SK-N-SH (cell line): Measurements from ENCODE around the gene FAHD1. TPM values are rescaled to one million over a fixed set of nuclear protein-coding genes. Genes with fewer than 3 reads are reported as not detected.

Source experiments
- CTCF ChIA-PET: fragments of 300-600, 350-600 bp; formaldehyde crosslinking; extraction: SDS; loops from one replicate; lab custom pipeline; 2021; lab: Yijun Ruan, JAX
- POLR2A ChIA-PET: fragments of 350-600 bp; sonication (Branson Sonifier 250); formaldehyde crosslinking; extraction: SDS; loops from one replicate; lab custom pipeline; 2020; ENCODE audit warnings: antibody characterized with exemption, inconsistent platforms; lab: Yijun Ruan, JAX
- DNase-seq: peaks from one replicate; pipeline ENCODE4 v3.0.0; 2012
- H2AFZ ChIP-seq: fragments of 200-600 bp; sonication (generic); 2 replicates; pipeline ENCODE4 v1.8.1; 2016; ENCODE audit warnings: antibody characterized with exemption, mild to moderate bottlenecking, low read depth
- H3F3A ChIP-seq: fragments of 200-600 bp; sonication (generic); replicated peaks from 2 replicates; pipeline ENCODE3; 2016; ENCODE audit warnings: antibody characterized with exemption, mild to moderate bottlenecking; ENCODE audit not compliant: insufficient read depth
- H3K27ac ChIP-seq, 2 experiments: fragments of 200-500 bp in 1 of 2; fragments of 200-600 bp in 1 of 2; sonication (Bioruptor generic) in 1 of 2; sonication (generic), shearing (Covaris generic) in 1 of 2; 2 replicates each; pipeline versions ENCODE4 v1.5.1 to v1.6.1; 2014 to 2016; ENCODE audit warnings: low read depth in 2 of 2, inconsistent platforms in 1 of 2, low read length in 1 of 2, mild to moderate bottlenecking in 1 of 2, mixed read lengths in 1 of 2
- H3K27me3 ChIP-seq: fragments of 200-600 bp; sonication (generic), shearing (Covaris generic); 2 replicates; pipeline ENCODE4 v1.6.1; 2016; ENCODE audit warnings: mixed run types; ENCODE audit not compliant: insufficient read depth
- H3K36me3 ChIP-seq, 2 experiments: fragments of 200-500 bp in 1 of 2; fragments of 200-600 bp in 1 of 2; sonication (Bioruptor generic) in 1 of 2; sonication (generic) in 1 of 2; replicated peaks in 1 of 2; 2 replicates each; pipeline versions ENCODE3 to v1.5.1; 2014 to 2016; ENCODE audit warnings: low read length in 1 of 2, mild to moderate bottlenecking in 1 of 2; ENCODE audit not compliant: insufficient read depth in 2 of 2, control insufficient read depth in 1 of 2
- H3K4me1 ChIP-seq, 2 experiments: fragments of 200-500 bp in 1 of 2; fragments of 200-600 bp in 1 of 2; sonication (Bioruptor generic) in 1 of 2; sonication (generic), shearing (Covaris generic) in 1 of 2; 2 replicates each; pipeline versions ENCODE4 v1.5.1 to v1.6.1; 2014 to 2016; ENCODE audit warnings: low read depth in 1 of 2, low read length in 1 of 2, mixed run types in 1 of 2; ENCODE audit not compliant: insufficient read depth in 2 of 2, control insufficient read depth in 1 of 2
- H3K4me2 ChIP-seq: fragments of 200-600 bp; sonication (generic), shearing (Covaris generic); 2 replicates; pipeline ENCODE4 v1.6.1; 2017; ENCODE audit warnings: mixed run types
- H3K4me3 ChIP-seq, 2 experiments: fragments of 200-500 bp in 1 of 2; fragments of 200-600 bp in 1 of 2; sonication (Bioruptor generic) in 1 of 2; sonication (generic), shearing (Covaris generic) in 1 of 2; 2 replicates each; pipeline versions ENCODE4 v1.5.1 to v1.8.1; 2014 to 2016; ENCODE audit warnings: low read depth in 2 of 2, inconsistent platforms in 1 of 2, low read length in 1 of 2, mild to moderate bottlenecking in 1 of 2, mixed read lengths in 1 of 2, moderate library complexity in 1 of 2
- H3K79me2 ChIP-seq: fragments of 200-600 bp; sonication (generic); 2 replicates; pipeline ENCODE4 v1.8.1; 2017; ENCODE audit warnings: mild to moderate bottlenecking; ENCODE audit not compliant: insufficient read depth
- H3K9ac ChIP-seq: fragments of 200-600 bp; sonication (generic); 2 replicates; pipeline ENCODE4 v1.6.1; 2017; ENCODE audit warnings: mixed run types
- H3K9me2 ChIP-seq: fragments of 200-600 bp; sonication (generic); 2 replicates; pipeline ENCODE4 v1.6.1; 2017; ENCODE audit warnings: mixed run types
- H3K9me3 ChIP-seq: fragments of 200-600 bp; sonication (generic); 2 replicates; pipeline ENCODE4 v1.6.1; 2017; ENCODE audit warnings: mixed run types, mild to moderate bottlenecking, moderate library complexity
- H4K20me1 ChIP-seq: fragments of 200-600 bp; sonication (generic); 2 replicates; pipeline ENCODE4 v1.6.1; 2017; ENCODE audit warnings: mild to moderate bottlenecking, mixed run types; ENCODE audit not compliant: insufficient read depth
- CTCF ChIP-seq: fragments of 200-600 bp; sonication (generic); IDR thresholded peaks from 2 replicates; pipeline ENCODE4 v1.6.1; 2017; ENCODE audit warnings: antibody characterized with exemption, mild to moderate bottlenecking, moderate library complexity
- ELF1 ChIP-seq: IDR thresholded peaks from 2 replicates; pipeline ENCODE4 v1.4.0; 2012
- EP300 ChIP-seq, 2 experiments: IDR thresholded peaks; 2 replicates each; pipeline versions ENCODE4 v1.4.0 to v1.6.1; 2012; ENCODE audit warnings: borderline replicate concordance in 1 of 2, low read depth in 1 of 2, low read length in 1 of 2
- EZH2phosphoT487 ChIP-seq: fragments of 200-600 bp; sonication (generic); IDR thresholded peaks from 2 replicates; pipeline ENCODE4 v1.6.1; 2017; ENCODE audit warnings: low read depth, mixed run types, mild to moderate bottlenecking, antibody characterized with exemption, moderate library complexity, borderline replicate concordance
- FOXJ3 ChIP-seq: sonication (generic); formaldehyde crosslinking; IDR thresholded peaks from 2 replicates; pipeline ENCODE4 v1.5.1; 2020; ENCODE audit warnings: mild to moderate bottlenecking, missing genetic modification reagents
- FOXM1 ChIP-seq: IDR thresholded peaks from 2 replicates; pipeline ENCODE4 v1.4.0; 2012; ENCODE audit warnings: low read depth, mild to moderate bottlenecking
- GABPA ChIP-seq: IDR thresholded peaks from 2 replicates; pipeline ENCODE4 v1.4.0; 2012; ENCODE audit warnings: low read depth, mild to moderate bottlenecking
- MAX ChIP-seq: IDR thresholded peaks from 2 replicates; pipeline ENCODE4 v1.4.0; 2012; ENCODE audit warnings: low read depth
- MEF2A ChIP-seq: IDR thresholded peaks from 2 replicates; pipeline ENCODE4 v1.4.0; 2012; ENCODE audit warnings: low read depth, borderline replicate concordance
- MXI1 ChIP-seq: IDR thresholded peaks from 2 replicates; pipeline ENCODE4 v1.6.1; 2012; ENCODE audit warnings: mild to moderate bottlenecking, low read depth, low read length, improper control_type of control experiment
- NFIC ChIP-seq: IDR thresholded peaks from 2 replicates; pipeline ENCODE4 v1.4.0; 2012; ENCODE audit warnings: borderline replicate concordance
- NRF1 ChIP-seq: IDR thresholded peaks from 2 replicates; pipeline ENCODE4 v1.6.1; 2012; ENCODE audit warnings: low read depth, mild to moderate bottlenecking, low read length
- POLR2AphosphoS5 ChIP-seq: IDR thresholded peaks from 2 replicates; pipeline ENCODE4 v1.6.1; 2012; ENCODE audit warnings: low read depth, low read length
- RAD21 ChIP-seq: IDR thresholded peaks from 2 replicates; pipeline ENCODE4 v1.6.1; 2012; ENCODE audit warnings: mild to moderate bottlenecking, low read length
- REST ChIP-seq: IDR thresholded peaks from 2 replicates; pipeline ENCODE4 v1.6.1; 2012; ENCODE audit warnings: mild to moderate bottlenecking, low read depth, low read length, moderate library complexity
- RFX5 ChIP-seq: IDR thresholded peaks from 2 replicates; pipeline ENCODE4 v1.6.1; 2012; ENCODE audit warnings: mild to moderate bottlenecking, improper control_type of control experiment, low read length
- SIN3A ChIP-seq: IDR thresholded peaks from 2 replicates; pipeline ENCODE4 v1.6.1; 2012; ENCODE audit warnings: low read depth, mild to moderate bottlenecking, low read length, moderate library complexity, borderline replicate concordance
- SMC3 ChIP-seq: IDR thresholded peaks from 2 replicates; pipeline ENCODE4 v1.6.1; 2012; ENCODE audit warnings: low read depth, low read length, improper control_type of control experiment
- TAF1 ChIP-seq: IDR thresholded peaks from 2 replicates; pipeline ENCODE4 v1.6.1; 2012; ENCODE audit warnings: low read depth, mild to moderate bottlenecking, low read length, moderate library complexity, borderline replicate concordance
- TCF12 ChIP-seq: IDR thresholded peaks from 2 replicates; pipeline ENCODE4 v1.4.0; 2012
- USF2 ChIP-seq: fragments of 150-350 bp; IDR thresholded peaks from 2 replicates; pipeline ENCODE4 v1.6.1; 2017; ENCODE audit warnings: antibody characterized with exemption, low read length, low read depth, borderline replicate concordance
- YY1 ChIP-seq: IDR thresholded peaks from 2 replicates; pipeline ENCODE4 v1.4.0; 2012; ENCODE audit warnings: low read depth, mild to moderate bottlenecking
- ZBTB33 ChIP-seq: IDR thresholded peaks from 2 replicates; pipeline ENCODE4 v1.4.0; 2012; ENCODE audit warnings: low read depth, borderline replicate concordance
- WGBS: methylation state at CpG from one replicate; pipeline ENCODE4 v1.1.6; 2017; ENCODE audit warnings: low lambda C conversion rate; 5-methylcytosine and 5-hydroxymethylcytosine counted together
- polyA plus RNA-seq, 3 experiments: library from polyadenylated mRNA; depleted of rRNA; stranded (reverse); fragments of >200 nt; gene quantifications; 2 replicates each; pipeline ENCODE4 v1.2.3, GENCODE V29; 2012

The FAHD1 gene
- polyA plus RNA-seq (2012; rRNA removed): 58.2 and 59.0 TPM in 2 replicates
- 36.6 and 57.1 TPM in 2 replicates for polyA plus RNA-seq (2012; cell fraction: cytosol; rRNA removed)
- 27.7 and 32.2 TPM in 2 replicates for polyA plus RNA-seq (2012; cell fraction: nucleus; rRNA removed)

GRCh38 chr16:1826691-1827573 lies at the start of gene FAHD1, which contains the start of gene HAGH:
FAHD1 (plus strand) TSS chr16:1827206; CDS start chr16:1827239, 33 bp downstream.
HAGH (minus strand) TSS chr16:1826825; CDS start chr16:1826787, 38 bp downstream.
- Histone ChIP-seq H3K27ac (peak within 1 kb of the TSS; percentile 68 to 88), H3K79me2 (peaks cover 69% of the 10 kb centered on the region)
- DNase-seq: peak; percentile 100
- TF ChIP-seq MXI1 (peak; percentile 87; the same call in 1 of the 2 replicates), TAF1 (peak; percentile 82; the same call in 1 of the 2 replicates), POLR2AphosphoS5 (peak; percentile 84), MEF2A (no peak), MAX (peak; percentile 95), REST (peak; percentile 78), YY1 (peak; percentile 93), NFIC (no peak), CTCF (no peak), ELF1 (peak; percentile 41), TCF12 (no peak), GABPA (no peak), RAD21 (no peak), SIN3A (peak; percentile 98), ZBTB33 (peak; percentile 81; the same call in 1 of the 2 replicates), RFX5 (peak; percentile 90), FOXJ3 (CRISPR knock-in tag) (no peak), USF2 (peak; percentile 98), NRF1 (peak; percentile 22; the same call in 1 of the 2 replicates), EZH2phosphoT487 (no peak), FOXM1 (no peak), SMC3 (no peak), EP300 (IDR thresholded peaks at IDR 0.05; ENCODE audit: borderline replicate concordance in 1 of 2, low read depth in 1 of 2, low read length in 1 of 2) (peak in 1 of 2 experiments; percentile 11; a peak in 1 of 4 replicates)

More at GRCh38 chr16:1826691-1827573, at the start of gene FAHD1, which contains the start of gene HAGH:
- Histone ChIP-seq H4K20me1 (no peaks in the 10 kb centered on the region), H3K9me2 (no peaks in the 10 kb centered on the region), H3K4me1 (peaks cover 0 to 18% of the 10 kb centered on the region in 2 experiments; a peak in 3 of 4 replicates), H3K4me2 (peak within 1 kb of the TSS; percentile 96), H3K36me3 (peaks cover 19 to 27% of the 10 kb centered on the region in 2 experiments), H3F3A (no peaks in the 10 kb centered on the region), H3K9me3 (no peaks in the 10 kb centered on the region), H3K27me3 (no peaks in the 10 kb centered on the region), H3K9ac (peak within 1 kb of the TSS; percentile 74), H2AFZ (peak within 1 kb of the TSS; percentile 94), H3K4me3 (peak within 1 kb of the TSS; percentile 95 to 99)
- 2% methylated on average over 10 of the region's 104 CpGs for WGBS
- ChIA-PET CTCF (interaction anchor here (0.6 to 1.5 kb wide), 6 partner anchors 12 to 105 kb away, joined by 3 to 7 read pairs (median 4); partner anchors contain the start of genes EME2 and MRPS34), POLR2A (interaction anchor here (0.7 to 1.9 kb wide), 8 partner anchors 14 to 328 kb away, joined by 3 to 8 read pairs (median 4); partner anchors contain the start of genes MAPK8IP3, NUBP2, RPS2 and SPSB3)
